ENCODE measurements around the gene ADAM15. TPM values are rescaled to one million over a fixed set of nuclear protein-coding genes. Genes with fewer than 3 reads are reported as not detected.

The ADAM15 gene
- total RNA-seq, 1 donor from 2014 or later: 382 TPM

- no peak for TF ChIP-seq CTCF (IDR thresholded peaks at IDR 0.05; ENCODE audit: unreplicated experiment)
- Mint-ChIP-seq H3K4me1 (ENCODE audit: unreplicated experiment) (peaks cover 14% of the 10 kb centered on the region), H3K4me3 (ENCODE audit: unreplicated experiment) (peak overlapping the region; percentile 94), H3K27me3 (ENCODE audit: unreplicated experiment) (peaks cover 16% of the 10 kb centered on the region), H3K36me3 (ENCODE audit: low read depth, unreplicated experiment) (peaks cover 22% of the 10 kb centered on the region), H3K27ac (ENCODE audit: unreplicated experiment) (peak overlapping the region; percentile 88), H3K9me3 (ENCODE audit: unreplicated experiment) (no peaks in the 10 kb centered on the region)
- DNase-seq (ENCODE audit: low spot score): no peak
These were observed 13.8 kb downstream of the ADAM15 start for GRCh38 chr1:155064832-155065429.

GRCh38 chr1:155066777-155067176 is 15.7 kb downstream of the ADAM15 start:
- Mint-ChIP-seq H3K4me1 (ENCODE audit: unreplicated experiment) (peaks cover 20% of the 10 kb centered on the region), H3K4me3 (ENCODE audit: unreplicated experiment) (no peak overlapping the region), H3K27ac (ENCODE audit: unreplicated experiment) (no peak overlapping the region), H3K27me3 (ENCODE audit: unreplicated experiment) (peaks cover 18% of the 10 kb centered on the region), H3K36me3 (ENCODE audit: low read depth, unreplicated experiment) (peaks cover 22% of the 10 kb centered on the region), H3K9me3 (ENCODE audit: unreplicated experiment) (no peaks in the 10 kb centered on the region)
- no peak for TF ChIP-seq CTCF (IDR thresholded peaks at IDR 0.05; ENCODE audit: unreplicated experiment)
- no peak for DNase-seq (ENCODE audit: low spot score)

GRCh38 chr1:155068599-155068998 is 17.5 kb downstream of the ADAM15 start:
- H3K9me3 Mint-ChIP-seq (ENCODE audit: unreplicated experiment): no peaks in the 10 kb centered on the region
- TF ChIP-seq CTCF (IDR thresholded peaks at IDR 0.05; ENCODE audit: unreplicated experiment): no peak
- H3K27ac Mint-ChIP-seq (ENCODE audit: unreplicated experiment): peak overlapping the region; percentile 61
- DNase-seq (ENCODE audit: low spot score): no peak
- H3K4me3 Mint-ChIP-seq (ENCODE audit: unreplicated experiment): peak overlapping the region; percentile 59
- peaks cover 26% of the 10 kb centered on the region for H3K4me1 Mint-ChIP-seq (ENCODE audit: unreplicated experiment)
- H3K27me3 Mint-ChIP-seq (ENCODE audit: unreplicated experiment): peaks cover 15% of the 10 kb centered on the region
- H3K36me3 Mint-ChIP-seq (ENCODE audit: low read depth, unreplicated experiment): peaks cover 26% of the 10 kb centered on the region

GRCh38 chr1:155069551-155070157 is 18.5 kb downstream of the ADAM15 start:
- no peak for DNase-seq (ENCODE audit: low spot score)
- no peak overlapping the region for H3K27ac Mint-ChIP-seq (ENCODE audit: unreplicated experiment)
- H3K4me1 Mint-ChIP-seq (ENCODE audit: unreplicated experiment): peaks cover 24% of the 10 kb centered on the region
- no peak for TF ChIP-seq CTCF (IDR thresholded peaks at IDR 0.05; ENCODE audit: unreplicated experiment)
- no peak overlapping the region for H3K4me3 Mint-ChIP-seq (ENCODE audit: unreplicated experiment)
- H3K36me3 Mint-ChIP-seq (ENCODE audit: low read depth, unreplicated experiment): peaks cover 20% of the 10 kb centered on the region
- peaks cover 12% of the 10 kb centered on the region for H3K27me3 Mint-ChIP-seq (ENCODE audit: unreplicated experiment)
- H3K9me3 Mint-ChIP-seq (ENCODE audit: unreplicated experiment): no peaks in the 10 kb centered on the region

GRCh38 chr1:155070158-155070621 is 19.1 kb downstream of the ADAM15 start:
- no peak for TF ChIP-seq CTCF (IDR thresholded peaks at IDR 0.05; ENCODE audit: unreplicated experiment)
- Mint-ChIP-seq H3K27me3 (ENCODE audit: unreplicated experiment) (peaks cover 12% of the 10 kb centered on the region), H3K9me3 (ENCODE audit: unreplicated experiment) (no peaks in the 10 kb centered on the region), H3K4me3 (ENCODE audit: unreplicated experiment) (no peak overlapping the region), H3K27ac (ENCODE audit: unreplicated experiment) (no peak overlapping the region), H3K4me1 (ENCODE audit: unreplicated experiment) (peaks cover 23% of the 10 kb centered on the region), H3K36me3 (ENCODE audit: low read depth, unreplicated experiment) (peaks cover 20% of the 10 kb centered on the region)
- no peak for DNase-seq (ENCODE audit: low spot score)
